Body of pancreas (tissue), 4 donors: ENCODE measurements around the gene NCK1. TPM values are rescaled to one million over a fixed set of nuclear protein-coding genes. Genes with fewer than 3 reads are reported as not detected.
A peak's percentile ranks its signal among the peaks of the same experiment; 100 is the strongest.

Source experiments
- ATAC-seq: fragments of 150-250 bp; one replicate; pipeline ENCODE4 v1.9.1; 2016
- DNase-seq, 4 donors: peaks; one replicate each; pipeline ENCODE4 v3.0.0-alpha.2; 2019
- H3K27ac ChIP-seq, 4 donors: fragments of 200-600 bp; sonication (generic); 1 replicate in 3 of 4; 2 replicates in 1 of 4; pipeline versions ENCODE4 v1.5.1 to v1.6.1; 2016 to 2019; ENCODE audit warnings: mild to moderate bottlenecking in 1 of 4, mixed read lengths in 1 of 4, moderate library complexity in 1 of 4
- H3K27me3 ChIP-seq, 2 donors: fragments of 200-600 bp; sonication (generic); one replicate each; pipeline ENCODE4 v1.6.0; 2016; ENCODE audit warnings: mild to moderate bottlenecking in 1 of 2
- H3K36me3 ChIP-seq, 2 donors: fragments of 200-600 bp; sonication (generic); replicated peaks in 1 of 2; 2 replicates each; pipeline ENCODE4 v1.5.1; 2016; ENCODE audit warnings: low read depth in 2 of 2; ENCODE audit not compliant: insufficient read depth in 1 of 2
- H3K4me1 ChIP-seq: fragments of 200-600 bp; sonication (generic); one replicate; pipeline ENCODE4 v1.6.0; 2016
- H3K4me3 ChIP-seq, 2 donors: fragments of 200-600 bp; sonication (generic); 1 replicate in 1 of 2; 2 replicates in 1 of 2; pipeline ENCODE4 v1.5.1; 2016 to 2019
- H3K9me3 ChIP-seq, 3 donors: fragments of 200-600 bp; sonication (generic); 1 replicate in 2 of 3; 2 replicates in 1 of 3; pipeline ENCODE4 v1.5.1; 2016
- POLR2A ChIP-seq, 3 donors: fragments of 450-650 bp; IDR thresholded peaks; one replicate each; pipeline ENCODE4 v1.6.1; 2016; ENCODE audit warnings: antibody characterized with exemption in 3 of 3, mild to moderate bottlenecking in 2 of 3
- WGBS, 2 donors: methylation state at CpG; one replicate each; pipeline ENCODE4 v1.1.5; 2017; 5-methylcytosine and 5-hydroxymethylcytosine counted together
- intact Hi-C: fragments of 100-400 bp; cut with DNase I; formaldehyde crosslinking; loops from one replicate; pipeline ENCODE4 v1.15.1; 2023
- total RNA-seq, 2 donors: library from RNA; depleted of rRNA; stranded (reverse); fragments of >200 nt; gene quantifications; one replicate each; pipeline ENCODE4 v1.1.0, GENCODE V29; 2016
- TF ChIP-seq, protein P1 (sequence below), 7 experiments: fragments of 450-650 bp in 4 of 7; fragments of 200-600 bp in 3 of 7; sonication (generic) in 3 of 7; IDR thresholded peaks; one replicate each; pipeline ENCODE4 v1.5.1; 2016 to 2019; ENCODE audit warnings: antibody characterized with exemption in 7 of 7

Gene NCK1
- total RNA-seq, 2 donors from 2014 or later: 19.4 to 20.0 TPM

DNA sequence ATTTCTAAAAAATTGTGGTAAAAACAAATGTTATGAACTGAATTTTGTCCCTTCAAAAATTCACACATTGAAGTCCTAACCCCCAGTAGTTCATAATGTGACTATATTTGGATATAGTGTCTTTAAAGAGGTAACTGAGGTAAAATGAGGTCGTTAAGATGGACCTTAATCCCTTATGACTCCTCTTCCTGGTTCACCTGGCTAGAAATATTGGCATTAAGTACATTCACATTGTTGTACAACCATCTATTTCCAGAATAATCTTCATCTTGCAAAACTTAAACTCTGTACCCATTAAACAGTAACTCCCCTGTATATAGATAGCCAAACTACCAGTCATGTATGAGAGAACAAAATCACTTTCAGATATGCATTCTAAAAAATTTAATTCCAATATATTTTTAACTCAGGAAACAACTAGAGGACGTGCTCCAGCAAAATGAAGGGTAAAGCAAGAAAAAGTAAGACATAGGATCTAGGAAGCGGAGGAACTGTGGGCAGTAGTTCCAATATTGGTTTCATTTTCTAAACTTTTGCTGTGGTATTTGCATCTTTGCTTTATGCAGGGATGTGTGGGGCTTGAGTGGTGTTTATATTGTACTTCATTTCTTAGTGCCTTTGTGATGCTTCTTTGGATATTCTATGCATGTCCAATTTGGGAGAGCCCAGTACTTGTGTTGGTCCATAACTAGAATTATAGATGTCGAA is 59.0 kb downstream of the NCK1 start:
- Histone ChIP-seq H3K9me3 (no peaks in the 10 kb centered on the region), H3K27ac (no peak overlapping the region), H3K4me1 (peaks cover 13% of the 10 kb centered on the region), H3K4me3 (no peak overlapping the region), H3K36me3 (no peaks in the 10 kb centered on the region), H3K27me3 (no peaks in the 10 kb centered on the region)
- DNase-seq: no peak
- intact Hi-C loops: no loop called here
- no peak for TF ChIP-seq POLR2A (IDR thresholded peaks at IDR 0.05)
- TF ChIP-seq, protein P1, sequence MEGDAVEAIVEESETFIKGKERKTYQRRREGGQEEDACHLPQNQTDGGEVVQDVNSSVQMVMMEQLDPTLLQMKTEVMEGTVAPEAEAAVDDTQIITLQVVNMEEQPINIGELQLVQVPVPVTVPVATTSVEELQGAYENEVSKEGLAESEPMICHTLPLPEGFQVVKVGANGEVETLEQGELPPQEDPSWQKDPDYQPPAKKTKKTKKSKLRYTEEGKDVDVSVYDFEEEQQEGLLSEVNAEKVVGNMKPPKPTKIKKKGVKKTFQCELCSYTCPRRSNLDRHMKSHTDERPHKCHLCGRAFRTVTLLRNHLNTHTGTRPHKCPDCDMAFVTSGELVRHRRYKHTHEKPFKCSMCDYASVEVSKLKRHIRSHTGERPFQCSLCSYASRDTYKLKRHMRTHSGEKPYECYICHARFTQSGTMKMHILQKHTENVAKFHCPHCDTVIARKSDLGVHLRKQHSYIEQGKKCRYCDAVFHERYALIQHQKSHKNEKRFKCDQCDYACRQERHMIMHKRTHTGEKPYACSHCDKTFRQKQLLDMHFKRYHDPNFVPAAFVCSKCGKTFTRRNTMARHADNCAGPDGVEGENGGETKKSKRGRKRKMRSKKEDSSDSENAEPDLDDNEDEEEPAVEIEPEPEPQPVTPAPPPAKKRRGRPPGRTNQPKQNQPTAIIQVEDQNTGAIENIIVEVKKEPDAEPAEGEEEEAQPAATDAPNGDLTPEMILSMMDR (IDR thresholded peaks at IDR 0.05): no peak
- WGBS, 2 donors: 93 to 95% methylated on average over 4 of the region's 4 CpGs
- no peak for ATAC-seq

DNA sequence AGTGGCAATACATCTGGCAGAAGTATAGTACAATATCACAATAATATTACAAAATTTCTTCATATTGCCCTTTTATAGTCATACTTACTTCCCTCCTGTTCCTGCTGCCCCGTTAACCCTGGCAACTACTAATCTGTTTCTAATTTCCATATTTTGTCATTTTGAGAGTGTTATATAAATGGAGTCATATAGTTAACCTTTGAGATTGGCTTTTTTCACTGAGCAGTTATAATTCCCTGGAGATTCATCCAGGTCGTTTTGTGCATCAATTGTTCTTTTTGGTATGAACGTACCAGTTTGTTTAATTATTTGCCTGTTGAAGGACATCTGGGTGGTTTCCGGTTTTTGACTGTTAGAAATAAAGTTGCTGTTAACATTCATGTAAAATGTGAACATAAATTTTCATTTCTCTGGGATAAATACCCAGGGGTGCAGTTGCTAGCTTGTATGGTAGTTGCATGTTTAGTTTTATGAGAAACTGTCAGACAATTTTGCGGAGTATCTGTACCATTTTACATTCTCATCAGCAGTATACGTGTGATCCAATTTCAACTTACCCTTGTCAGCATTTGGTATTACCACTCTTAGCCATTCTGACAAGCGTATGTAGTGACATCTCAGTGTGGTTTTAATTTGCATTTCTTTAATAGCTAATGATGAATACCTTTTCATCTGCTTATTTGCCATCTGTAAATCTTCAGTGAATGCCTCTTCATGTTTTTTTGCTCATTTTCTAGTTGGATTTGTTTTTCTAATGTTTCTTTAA is 63.6 kb downstream of the NCK1 start:
- Histone ChIP-seq H3K9me3 (no peaks in the 10 kb centered on the region), H3K27ac (no peak overlapping the region), H3K4me3 (no peak overlapping the region), H3K27me3 (no peaks in the 10 kb centered on the region), H3K4me1 (peaks cover 7% of the 10 kb centered on the region), H3K36me3 (no peaks in the 10 kb centered on the region)
- WGBS, 2 donors: 59 to 63% methylated on average over 7 of the region's 7 CpGs
- intact Hi-C loops: no loop called here
- no peak for ATAC-seq
- TF ChIP-seq, protein P1 (IDR thresholded peaks at IDR 0.05): no peak
- no peak for TF ChIP-seq POLR2A (IDR thresholded peaks at IDR 0.05)
- no peak for DNase-seq

DNA sequence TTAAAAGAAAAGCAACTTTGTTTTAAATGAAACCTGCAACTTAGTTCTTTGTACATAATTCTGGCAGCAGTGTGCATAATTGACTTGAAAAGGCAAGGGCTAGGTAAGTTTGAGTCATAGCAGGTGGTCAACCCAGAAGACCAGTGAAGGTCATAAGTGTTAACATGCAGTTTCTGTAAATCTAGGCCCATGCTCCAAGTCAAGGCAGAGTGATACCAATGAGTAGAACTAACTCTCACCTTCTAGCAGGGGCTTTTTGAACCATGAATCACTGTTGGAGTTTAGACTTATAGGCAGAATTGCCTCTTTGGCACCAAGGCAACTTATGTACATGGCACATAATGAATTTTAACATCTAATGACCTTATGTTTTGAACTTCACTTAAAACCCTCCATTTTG is 66.2 kb downstream of the NCK1 start:
- peaks cover 10% of the 10 kb centered on the region for H3K4me1 ChIP-seq
- intact Hi-C loops: no loop called here

DNA sequence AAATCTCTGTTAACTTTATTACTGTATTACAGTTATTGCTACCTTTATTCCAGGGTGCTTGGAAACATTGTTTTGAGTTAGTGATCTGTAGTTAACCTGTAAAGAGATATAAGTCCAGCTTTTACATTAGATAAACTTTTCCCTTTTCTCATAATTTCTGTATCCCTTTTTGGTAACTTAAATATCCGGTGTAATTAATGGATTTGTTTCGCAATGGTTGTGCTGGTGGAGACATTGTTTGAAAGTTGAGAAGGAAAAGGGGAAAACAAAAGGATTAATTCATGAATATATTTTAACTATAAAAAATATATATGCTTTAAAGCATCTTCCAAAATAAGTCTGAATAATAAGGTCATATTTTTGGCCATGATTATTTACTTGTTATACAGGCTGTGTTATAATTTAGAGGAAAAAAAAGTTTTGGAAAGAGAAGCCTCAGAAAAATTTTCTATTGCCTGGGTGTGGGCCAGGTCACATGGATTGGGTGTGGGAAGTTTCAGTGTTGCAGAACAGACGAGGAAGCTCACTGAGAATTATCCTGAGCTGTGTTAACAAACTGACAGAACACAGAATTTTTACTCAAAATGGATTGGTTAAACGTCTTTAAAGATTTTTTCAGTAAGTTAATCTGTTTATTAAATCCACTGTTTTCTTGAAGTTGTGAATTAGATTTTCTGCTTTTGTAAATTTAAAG is 68.1 kb downstream of the NCK1 start:
- no peaks in the 10 kb centered on the region for H3K9me3 ChIP-seq
- 18 to 19% methylated on average over 4 of the region's 4 CpGs for WGBS, 2 donors
- DNase-seq (peak; percentile 28 to 59 (median 40)), ATAC-seq (peak; percentile 53)
- H3K4me1 ChIP-seq: peaks cover 10% of the 10 kb centered on the region
- TF ChIP-seq, protein P1 (IDR thresholded peaks at IDR 0.05): no peak
- TF ChIP-seq POLR2A (IDR thresholded peaks at IDR 0.05): no peak
- H3K4me3 ChIP-seq: no peak overlapping the region
- intact Hi-C loops: no loop called here
- no peaks in the 10 kb centered on the region for H3K27me3 ChIP-seq
- no peaks in the 10 kb centered on the region for H3K36me3 ChIP-seq
- peak overlapping the region in 1 of 4 donors; percentile 22 for H3K27ac ChIP-seq

More for the DNA sequence above, 66.2 kb downstream of the NCK1 start:
- Histone ChIP-seq H3K27ac (no peak overlapping the region), H3K9me3 (no peaks in the 10 kb centered on the region), H3K4me3 (no peak overlapping the region), H3K36me3 (no peaks in the 10 kb centered on the region), H3K27me3 (no peaks in the 10 kb centered on the region)
- DNase-seq (no peak), ATAC-seq (no peak)
- TF ChIP-seq, protein P1 (IDR thresholded peaks at IDR 0.05): no peak
- TF ChIP-seq POLR2A (IDR thresholded peaks at IDR 0.05): no peak
